ENCODE measurements around the gene TBC1D2. TPM values are rescaled to one million over a fixed set of nuclear protein-coding genes. Genes with fewer than 3 reads are reported as not detected.

TBC1D2 gene
- total RNA-seq, 1 donor from 2014 or later: 7.9 TPM

- DNase-seq (ENCODE audit: low spot score): no peak
Observed at GRCh38 chr9:98216391-98216790, 39.1 kb downstream of the TBC1D2 start.

GRCh38 chr9:98215821-98216220, 39.6 kb downstream of the TBC1D2 start:
- no peak for DNase-seq (ENCODE audit: low spot score)

- DNase-seq (ENCODE audit: low spot score): peak; percentile 17
Observed at GRCh38 chr9:98215271-98215670, 40.2 kb downstream of the TBC1D2 start.

DNA sequence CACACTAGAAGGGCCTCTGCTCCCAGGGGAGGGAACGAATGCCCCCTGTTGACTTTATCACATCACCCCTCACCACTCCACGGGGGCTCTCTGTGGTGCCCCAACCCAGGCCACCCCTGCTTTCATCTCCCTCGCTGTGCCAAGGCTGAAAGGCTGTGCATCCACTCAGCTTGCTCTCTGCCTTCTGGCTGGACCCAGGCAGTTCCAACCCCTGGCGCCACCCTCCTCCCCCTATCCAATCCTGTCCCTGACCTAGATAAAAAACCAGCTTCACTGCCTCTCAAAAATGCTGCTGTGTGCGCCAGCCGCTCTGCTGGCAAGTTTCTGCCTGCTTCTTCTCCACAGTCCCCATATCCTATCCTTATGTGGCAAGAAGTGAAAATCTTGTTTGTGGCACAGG, 40.6 kb downstream of the TBC1D2 start:
- peak; percentile 32 for DNase-seq (ENCODE audit: low spot score)

DNA sequence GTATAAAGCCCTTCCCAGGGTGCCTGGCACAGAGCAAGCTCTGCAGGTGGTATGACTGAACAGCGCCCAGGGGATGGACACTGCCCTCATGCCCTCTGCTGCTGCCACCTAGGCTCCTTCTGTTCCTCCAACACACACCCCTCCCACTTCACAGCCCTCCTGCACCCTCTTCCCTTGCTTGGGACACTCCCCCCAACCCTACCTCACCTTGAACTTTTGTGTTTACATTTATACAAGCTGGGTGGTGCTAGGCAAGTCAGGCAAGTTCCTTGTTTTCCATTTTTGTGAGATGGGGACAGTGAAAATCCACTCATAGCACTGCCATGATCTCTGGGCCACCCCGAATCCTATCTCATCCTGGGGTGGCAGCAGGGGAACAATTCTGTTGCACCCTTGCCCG, 44.2 kb downstream of the TBC1D2 start:
- no peak for DNase-seq (ENCODE audit: low spot score)

- no peak for DNase-seq (ENCODE audit: low spot score)
Observed at GRCh38 chr9:98210435-98210834, 45.0 kb downstream of the TBC1D2 start.

GRCh38 chr9:98209530-98209929, 45.9 kb downstream of the TBC1D2 start:
- DNase-seq (ENCODE audit: low spot score): no peak

- DNase-seq (ENCODE audit: low spot score): no peak
Observed at GRCh38 chr9:98208635-98209034, 46.8 kb downstream of the TBC1D2 start.

DNA sequence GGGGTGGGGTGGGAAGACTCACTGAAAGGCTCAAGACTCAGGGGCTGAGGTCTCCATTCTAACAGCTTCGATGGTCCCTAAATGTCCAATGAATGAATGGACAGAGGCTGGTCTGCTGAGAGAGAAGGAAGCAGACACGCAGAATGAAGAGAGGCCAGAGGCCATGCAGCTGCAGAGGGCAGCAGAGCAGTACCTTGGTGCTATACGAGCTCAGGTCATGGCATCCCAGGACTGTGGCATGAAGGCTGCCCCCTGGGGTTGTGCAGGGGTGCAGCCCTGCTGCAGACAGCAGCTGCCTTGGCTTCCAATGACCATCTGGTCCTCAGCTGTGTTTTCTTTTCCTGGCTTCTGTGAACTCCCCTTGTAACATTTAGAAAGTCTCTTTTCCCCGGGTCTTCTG, 47.8 kb downstream of the TBC1D2 start:
- DNase-seq (ENCODE audit: low spot score): no peak

DNA sequence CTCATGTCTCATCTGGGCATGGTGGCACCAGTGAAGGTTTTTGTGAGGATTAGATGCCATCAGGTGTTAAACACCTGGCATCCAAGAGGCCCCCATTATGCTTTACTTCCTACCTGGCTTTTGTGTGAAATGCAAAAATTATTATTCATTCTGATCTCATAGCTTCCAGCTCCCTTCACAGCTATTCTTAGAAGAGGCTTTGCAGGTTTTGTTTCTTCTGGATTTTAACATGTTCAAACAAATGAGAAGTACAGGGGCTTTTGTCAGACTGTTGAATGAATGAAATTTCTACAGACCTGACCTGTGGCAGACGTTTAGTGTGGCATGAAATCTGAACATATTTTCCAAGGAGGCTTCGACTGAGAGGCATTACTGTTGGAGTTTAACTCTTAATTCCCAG, 48.7 kb downstream of the TBC1D2 start:
- DNase-seq (ENCODE audit: low spot score): no peak

GRCh38 chr9:98204692-98205091, 50.8 kb downstream of the TBC1D2 start:
- no peak for DNase-seq (ENCODE audit: low spot score)

DNA sequence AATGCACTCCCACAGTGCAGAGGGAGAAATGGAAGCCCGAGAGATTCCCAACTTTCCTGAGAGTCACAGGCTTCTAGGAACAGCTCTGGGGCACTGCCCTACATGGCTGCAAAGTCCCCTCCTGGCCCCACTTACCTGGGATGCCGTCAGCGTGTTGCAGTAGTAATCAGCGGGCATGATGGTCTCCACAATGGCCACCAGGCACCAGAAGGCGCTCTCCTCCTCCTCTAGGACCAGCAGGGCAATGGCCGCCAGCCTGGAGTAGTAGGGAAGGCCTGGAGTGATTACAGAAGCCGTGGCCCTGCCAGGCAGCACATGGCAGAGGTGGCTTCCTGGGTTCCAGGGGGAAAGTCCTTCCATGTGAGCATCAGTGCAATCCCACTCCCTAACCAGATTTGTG, 52.3 kb downstream of the TBC1D2 start:
- DNase-seq (ENCODE audit: low spot score): no peak

- no peak for DNase-seq (ENCODE audit: low spot score)
Observed at GRCh38 chr9:98202252-98202651, 53.2 kb downstream of the TBC1D2 start.

DNA sequence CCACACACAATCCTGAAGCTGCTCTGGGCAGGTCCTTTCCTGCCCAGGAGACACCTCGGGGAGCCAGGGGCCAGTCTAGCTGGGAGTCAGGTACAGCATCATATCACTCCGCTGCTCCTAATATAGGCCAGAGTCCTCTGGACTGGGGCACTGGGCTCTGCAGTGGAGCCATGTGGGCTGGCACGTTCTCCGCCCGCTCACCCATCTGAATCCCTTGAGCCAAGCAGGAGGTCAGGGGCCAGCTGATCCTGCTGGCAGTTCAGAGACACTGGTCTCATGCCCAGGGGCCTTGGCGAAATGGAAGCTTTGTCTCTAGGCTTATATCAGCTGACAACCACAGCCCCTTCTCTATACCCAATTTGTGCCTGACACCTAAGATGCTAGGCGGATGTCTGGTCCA, 53.7 kb downstream of the TBC1D2 start:
- no peak for DNase-seq (ENCODE audit: low spot score)

DNA sequence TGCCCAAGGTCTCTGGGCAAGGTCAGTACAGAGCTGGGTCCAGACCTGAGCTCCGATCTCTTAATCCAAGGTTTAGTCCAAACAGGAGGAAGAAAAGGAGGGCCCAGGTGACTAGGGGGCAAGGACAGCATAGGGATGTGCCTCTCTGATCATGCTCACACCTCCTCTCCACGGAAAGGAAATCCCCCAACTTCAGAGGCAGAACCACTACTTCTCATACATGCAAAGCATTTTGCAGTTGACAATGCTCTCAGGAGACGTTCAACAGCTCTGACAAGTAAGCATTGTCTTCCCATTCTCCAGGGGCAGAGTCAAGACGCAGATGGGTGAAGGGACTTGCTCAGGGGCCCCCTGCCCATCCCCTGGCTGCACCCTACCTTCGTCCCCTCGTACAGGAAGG, 54.3 kb downstream of the TBC1D2 start:
- DNase-seq (ENCODE audit: low spot score): no peak

- DNase-seq (ENCODE audit: low spot score): no peak
Observed at GRCh38 chr9:98199388-98200033, 55.9 kb downstream of the TBC1D2 start.

DNA sequence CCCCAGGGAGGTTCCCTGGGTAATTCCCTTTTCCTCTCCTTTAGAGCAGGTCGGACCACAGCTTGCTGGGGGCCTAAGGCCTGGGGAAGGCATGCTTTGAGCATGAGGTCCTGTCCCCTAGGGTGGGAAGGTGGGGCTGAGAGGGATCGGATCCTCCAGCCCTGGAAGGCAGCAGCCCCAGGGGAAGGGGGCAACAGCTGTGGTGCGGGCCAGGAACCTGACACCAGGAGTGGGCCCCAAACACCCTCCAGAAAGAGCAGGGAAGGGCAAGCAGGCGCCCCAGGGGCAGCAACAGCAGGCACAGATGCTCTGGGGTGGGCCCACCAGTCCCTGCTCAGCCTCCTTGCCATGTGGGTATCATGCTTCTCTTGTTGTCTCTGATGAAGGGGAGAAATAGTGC, 59.8 kb downstream of the TBC1D2 start:
- no peak for DNase-seq (ENCODE audit: low spot score)

DNA sequence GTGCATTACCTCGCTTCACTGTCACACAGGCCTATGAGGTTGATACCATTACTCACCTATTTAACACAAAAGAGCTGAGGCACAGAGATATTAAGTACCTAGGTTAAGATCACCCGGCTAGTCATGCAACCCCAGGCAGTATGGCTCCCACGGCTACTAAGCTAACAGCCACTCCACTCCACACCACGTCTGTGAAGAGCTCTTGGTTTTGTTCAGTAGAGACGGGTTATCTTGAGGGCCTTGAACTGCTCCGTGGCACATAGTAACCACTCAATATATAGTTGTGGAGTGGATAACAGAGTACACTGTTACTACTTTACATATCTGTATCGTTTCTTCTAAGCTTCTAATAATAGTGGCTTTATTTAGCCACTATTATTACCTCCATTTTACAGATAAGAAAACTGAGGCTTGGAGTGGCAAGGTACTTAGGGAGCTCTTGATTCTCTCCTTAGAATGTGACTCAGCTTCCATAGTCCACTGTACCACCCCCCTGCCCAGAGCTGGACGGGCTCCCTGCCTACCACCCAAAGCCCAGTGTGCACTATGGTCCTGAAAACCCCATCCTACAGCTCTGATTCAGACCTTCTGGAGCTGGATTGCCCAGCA, 62.0 kb downstream of the TBC1D2 start:
- no peak for DNase-seq (ENCODE audit: low spot score)

- peak; percentile 59 for DNase-seq (ENCODE audit: low spot score)
Observed at GRCh38 chr9:98192503-98193335, 62.7 kb downstream of the TBC1D2 start, which contains the start of gene CORO2A. Gene CORO2A, minus strand, starts transcription at chr9:98192637. Its CDS starts 34,977 bp downstream, at chr9:98157660.

DNA sequence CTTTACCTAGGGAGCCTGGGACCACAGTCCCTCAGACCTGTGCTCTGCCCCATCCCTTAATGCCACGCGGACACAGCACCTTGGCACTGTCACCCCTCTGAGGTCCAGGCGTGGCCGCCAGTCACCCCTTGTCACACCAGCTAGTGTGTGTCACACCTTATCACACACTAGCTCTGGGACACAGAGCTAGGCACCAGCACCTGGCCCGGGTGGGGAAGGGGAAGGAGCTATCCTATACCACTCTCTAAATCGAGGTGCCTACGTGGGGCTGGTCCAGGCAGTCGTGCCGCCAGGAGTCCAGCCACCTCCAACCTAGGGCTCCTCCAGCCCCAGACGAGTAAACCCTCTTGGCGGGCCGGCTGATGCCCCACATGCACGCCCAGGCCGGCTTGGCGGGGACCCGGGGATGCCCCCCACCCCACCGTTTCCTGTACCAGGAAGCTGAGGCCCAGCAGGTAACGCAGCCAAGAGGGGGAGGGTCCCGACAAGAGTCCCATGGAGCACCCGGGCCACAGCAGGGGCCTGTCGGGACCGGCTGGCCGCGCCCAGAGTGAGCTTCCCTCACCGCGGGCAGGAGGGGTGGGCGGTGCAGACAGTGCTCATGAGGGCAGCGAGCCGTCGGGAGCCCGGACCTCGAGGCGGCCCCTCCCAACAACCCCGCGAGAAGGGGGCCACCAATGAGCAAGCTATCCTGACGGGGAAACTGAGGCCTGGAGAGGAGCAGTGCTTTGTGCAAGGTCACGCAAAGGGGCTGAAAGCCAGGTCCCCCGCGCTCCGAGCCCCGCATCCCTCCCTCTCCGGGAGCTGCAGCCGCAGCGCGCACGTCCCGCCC, 63.6 kb downstream of the TBC1D2 start:
- DNase-seq (ENCODE audit: low spot score): no peak

- DNase-seq (ENCODE audit: low spot score): no peak
Observed at GRCh38 chr9:98191181-98191608, 64.3 kb downstream of the TBC1D2 start.

DNA sequence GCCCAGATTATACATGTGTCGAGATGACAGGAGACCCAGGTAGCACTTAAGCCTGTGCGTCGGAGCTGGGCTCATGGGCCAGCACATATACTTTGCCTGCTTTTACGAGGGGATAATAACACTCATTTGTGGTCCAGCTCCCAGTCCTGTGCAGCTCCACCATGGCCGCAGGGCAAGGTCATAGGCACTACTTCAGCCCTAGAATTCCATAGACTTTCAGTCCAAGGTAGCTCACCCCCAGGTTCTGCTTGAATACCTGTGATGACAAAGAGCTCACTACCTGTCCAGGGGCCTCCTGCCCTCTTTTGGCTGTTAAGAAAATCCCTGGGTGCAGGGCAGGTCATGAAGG, 64.7 kb downstream of the TBC1D2 start:
- DNase-seq (ENCODE audit: low spot score): no peak
